ENCODE results near the gene SHROOM1. TPM values are rescaled to one million over a fixed set of nuclear protein-coding genes. Genes with fewer than 3 reads are reported as not detected.

The SHROOM1 gene
- total and polyA plus RNA-seq, 2 donors (not counting 3 experiments of a cell fraction or from before 2014, with no cell fraction given): 12.8 to 20.9 TPM

DNA sequence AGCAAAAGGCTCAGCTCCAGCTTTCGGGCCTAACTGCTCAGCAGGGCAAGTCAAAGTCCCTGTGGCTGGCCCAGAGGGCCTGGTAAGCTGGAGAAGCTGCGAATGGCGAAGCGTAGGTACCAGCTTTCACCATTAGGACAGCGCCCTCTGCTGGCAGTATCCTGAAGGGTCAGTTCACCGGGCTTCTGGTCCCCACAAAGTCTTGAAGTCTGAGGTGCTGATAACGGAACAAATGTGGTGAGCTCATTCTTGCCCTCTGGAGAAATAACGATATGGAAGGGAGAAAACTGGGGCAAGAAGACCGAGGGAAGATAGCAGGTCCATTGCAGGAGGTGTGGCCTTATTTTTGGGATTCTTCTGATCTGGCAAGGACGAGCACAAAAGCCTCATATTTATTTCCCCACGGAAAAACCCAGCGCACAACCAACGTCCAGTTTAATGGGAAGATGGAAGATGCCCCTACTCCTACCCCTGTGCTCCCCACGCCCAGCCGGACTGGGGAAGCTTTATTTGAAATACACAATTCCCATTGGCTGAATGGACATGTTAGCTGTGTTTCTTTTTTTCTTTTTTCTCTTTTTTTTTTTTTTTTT is 10.2 kb downstream of the SHROOM1 start:
- Histone ChIP-seq H3K4me1 (ENCODE audit: control insufficient read depth, extremely low read depth, insufficient read depth, low read length) (peaks cover 2% of the 10 kb centered on the region), H3K27me3 (ENCODE audit: control insufficient read depth in 2 of 2, insufficient read depth in 2 of 2, low read length in 2 of 2) (no peaks in the 10 kb centered on the region), H2AFZ (ENCODE audit: low read depth, low read length) (peak overlapping the region; percentile 39), H3K27ac (ENCODE audit: insufficient read depth, low read depth, low read length) (no peak overlapping the region), H3K36me3 (ENCODE audit: control insufficient read depth in 2 of 2, extremely low read depth in 1 of 2, insufficient read depth in 2 of 2, low read length in 2 of 2) (peaks cover 1 to 4% of the 10 kb centered on the region in 2 experiments), H3K9ac (replicated peaks; ENCODE audit: extremely low read depth, insufficient read depth, low read length) (no peak overlapping the region), H3K9me3 (replicated peaks; ENCODE audit: control insufficient read depth, insufficient read depth, low read length) (no peaks in the 10 kb centered on the region), H3K4me2 (ENCODE audit: insufficient read depth, low read length) (no peak overlapping the region), H3K4me3 (replicated peaks in 1 of 3; ENCODE audit: insufficient read depth in 1 of 3, low read depth in 1 of 3, low read length in 3 of 3) (no peak overlapping the region), H3K9me1 (replicated peaks; ENCODE audit: control insufficient read depth, extremely low read depth, insufficient read depth, low read length) (no peaks in the 10 kb centered on the region), H3K79me2 (ENCODE audit: control insufficient read depth, insufficient read depth, low read length) (no peaks in the 10 kb centered on the region), H4K20me1 (replicated peaks; ENCODE audit: control insufficient read depth, extremely low read depth, insufficient read depth, low read length) (no peaks in the 10 kb centered on the region)
- DNase-seq (ENCODE audit: low read depth, low spot score): peak; percentile 87
- BruUV-seq (replicated peaks): no TSS peak
- dilution Hi-C loops (cut with MboI; ENCODE audit: extremely low pct_ligation_motif_present, low sequenced_read_pairs): no loop called here
- TF ChIP-seq, protein P1, sequence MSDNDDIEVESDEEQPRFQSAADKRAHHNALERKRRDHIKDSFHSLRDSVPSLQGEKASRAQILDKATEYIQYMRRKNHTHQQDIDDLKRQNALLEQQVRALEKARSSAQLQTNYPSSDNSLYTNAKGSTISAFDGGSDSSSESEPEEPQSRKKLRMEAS (IDR thresholded peaks at IDR 0.05; ENCODE audit: insufficient read depth, insufficient read length): no peak
- TF ChIP-seq POLR2A (IDR thresholded peaks at IDR 0.05; ENCODE audit: low read depth, low read length) (no peak), JUN (IDR thresholded peaks at IDR 0.05; ENCODE audit: borderline replicate concordance, insufficient read depth, insufficient read length, low read depth) (no peak), POLR2AphosphoS5 (IDR thresholded peaks at IDR 0.05; ENCODE audit: insufficient read depth, low read depth, low read length) (no peak), CTCF (IDR thresholded peaks at IDR 0.05; ENCODE audit: extremely low read depth in 1 of 2, insufficient read depth in 1 of 2, low read depth in 1 of 2, low read length in 2 of 2) (peak; percentile 78 to 91), FOS (IDR thresholded peaks at IDR 0.05; ENCODE audit: borderline replicate concordance, insufficient read depth, low read length) (no peak), MYC (IDR thresholded peaks at IDR 0.05; ENCODE audit: low read depth, low read length) (no peak), GATA2 (IDR thresholded peaks at IDR 0.05; ENCODE audit: insufficient read depth, insufficient read length, low read depth, low read length) (no peak)
- peak; percentile 98 for FAIRE-seq
- CTCF ChIA-PET: interaction anchor here (0.7 to 5.9 kb wide), 69 partner anchors 9 to 640 kb away, joined by 3 to 179 read pairs (median 5); partner anchors contain the start of genes CCNI2, IRF1, KIF3A and SEPTIN8
- POLR2A ChIA-PET: interaction anchor here (0.7 kb wide), 1 partner anchor 204 kb away, joined by 8 read pairs; no protein-coding TSS in a partner anchor
- intact Hi-C loops (cut with micrococcal nuclease): loop anchor here (1.0 to 10.0 kb wide), 7 partner anchors 43 to 525 kb away; partner anchors contain the start of genes SEPTIN8 and SLC22A4
